Body of pancreas (tissue), 4 donors: ENCODE results near the gene VGF.

ENCODE experiments used
- CTCF ChIP-seq, 7 experiments: fragments of 450-650 bp in 4 of 7; fragments of 200-600 bp in 3 of 7; sonication (generic) in 3 of 7; IDR thresholded peaks; one replicate each; pipeline ENCODE4 v1.5.1; 2016 to 2019; ENCODE audit warnings: antibody characterized with exemption in 7 of 7
- POLR2A ChIP-seq, 3 donors: fragments of 450-650 bp; IDR thresholded peaks; one replicate each; pipeline ENCODE4 v1.6.1; 2016; ENCODE audit warnings: antibody characterized with exemption in 3 of 3, mild to moderate bottlenecking in 2 of 3

GRCh38 chr7:101140339-101140699 is 25.1 kb downstream of the VGF start:
- TF ChIP-seq CTCF (IDR thresholded peaks at IDR 0.05) = no peak
- no peak for TF ChIP-seq POLR2A (IDR thresholded peaks at IDR 0.05)
